ENCODE data around the gene TSC2. TPM values are rescaled to one million over a fixed set of nuclear protein-coding genes. Genes with fewer than 3 reads are reported as not detected.
A peak's percentile ranks its signal among the peaks of the same experiment; 100 is the strongest.

Gene TSC2
- total RNA-seq, 2 donors from 2014 or later, result 42.4 to 43.2 TPM

DNA sequence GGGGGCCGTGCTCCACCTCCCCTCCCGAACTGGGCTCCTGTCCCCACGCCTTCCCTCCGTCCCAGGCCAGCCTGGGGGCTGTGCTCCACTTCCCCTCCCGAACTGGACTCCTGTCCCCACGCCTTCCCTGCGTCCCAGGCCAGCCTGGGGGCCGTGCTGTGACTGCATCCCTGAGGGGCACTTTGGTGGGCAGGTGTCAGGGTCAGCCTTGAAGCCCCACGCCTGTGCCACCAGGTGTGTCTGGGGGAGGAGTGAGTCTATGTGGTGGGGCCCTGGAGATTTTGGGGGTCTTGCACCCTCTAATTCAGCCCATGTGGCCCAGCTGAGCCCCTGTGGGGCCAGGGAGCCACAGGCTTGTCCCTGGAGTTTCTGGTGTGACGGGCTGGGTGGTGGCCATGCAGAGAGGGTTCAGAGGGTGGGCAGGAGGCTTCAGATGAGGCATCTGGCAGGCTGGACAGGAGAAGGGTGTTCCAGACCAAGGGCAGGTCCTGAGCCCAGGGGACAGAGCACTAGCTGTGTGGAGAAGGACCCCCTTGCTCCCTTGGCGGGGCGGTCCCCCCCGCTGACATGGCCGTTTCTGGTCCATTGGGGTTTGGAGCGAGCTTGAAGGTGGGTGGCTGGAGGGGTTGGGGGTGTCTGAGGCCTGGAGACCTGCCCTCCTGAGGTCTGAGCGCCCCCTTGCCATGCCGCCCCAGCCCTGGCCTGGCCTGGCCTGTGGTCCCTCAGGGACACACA is 12.9 kb upstream of the TSC2 start:
- Histone ChIP-seq H3K27ac (peak overlapping the region; percentile 85), H3K4me1 (peaks cover 0 to 74% of the 10 kb centered on the region in 2 donors), H3K36me3 (peaks cover 49% of the 10 kb centered on the region), H3K4me3 (peak overlapping the region; percentile 27 to 50), H3K9me3 (no peaks in the 10 kb centered on the region), H3K27me3 (no peaks in the 10 kb centered on the region)
- DNase-seq (ENCODE audit: low spot score), result no peak
- TF ChIP-seq, protein P1, sequence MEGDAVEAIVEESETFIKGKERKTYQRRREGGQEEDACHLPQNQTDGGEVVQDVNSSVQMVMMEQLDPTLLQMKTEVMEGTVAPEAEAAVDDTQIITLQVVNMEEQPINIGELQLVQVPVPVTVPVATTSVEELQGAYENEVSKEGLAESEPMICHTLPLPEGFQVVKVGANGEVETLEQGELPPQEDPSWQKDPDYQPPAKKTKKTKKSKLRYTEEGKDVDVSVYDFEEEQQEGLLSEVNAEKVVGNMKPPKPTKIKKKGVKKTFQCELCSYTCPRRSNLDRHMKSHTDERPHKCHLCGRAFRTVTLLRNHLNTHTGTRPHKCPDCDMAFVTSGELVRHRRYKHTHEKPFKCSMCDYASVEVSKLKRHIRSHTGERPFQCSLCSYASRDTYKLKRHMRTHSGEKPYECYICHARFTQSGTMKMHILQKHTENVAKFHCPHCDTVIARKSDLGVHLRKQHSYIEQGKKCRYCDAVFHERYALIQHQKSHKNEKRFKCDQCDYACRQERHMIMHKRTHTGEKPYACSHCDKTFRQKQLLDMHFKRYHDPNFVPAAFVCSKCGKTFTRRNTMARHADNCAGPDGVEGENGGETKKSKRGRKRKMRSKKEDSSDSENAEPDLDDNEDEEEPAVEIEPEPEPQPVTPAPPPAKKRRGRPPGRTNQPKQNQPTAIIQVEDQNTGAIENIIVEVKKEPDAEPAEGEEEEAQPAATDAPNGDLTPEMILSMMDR (IDR thresholded peaks at IDR 0.05), result no peak

DNA sequence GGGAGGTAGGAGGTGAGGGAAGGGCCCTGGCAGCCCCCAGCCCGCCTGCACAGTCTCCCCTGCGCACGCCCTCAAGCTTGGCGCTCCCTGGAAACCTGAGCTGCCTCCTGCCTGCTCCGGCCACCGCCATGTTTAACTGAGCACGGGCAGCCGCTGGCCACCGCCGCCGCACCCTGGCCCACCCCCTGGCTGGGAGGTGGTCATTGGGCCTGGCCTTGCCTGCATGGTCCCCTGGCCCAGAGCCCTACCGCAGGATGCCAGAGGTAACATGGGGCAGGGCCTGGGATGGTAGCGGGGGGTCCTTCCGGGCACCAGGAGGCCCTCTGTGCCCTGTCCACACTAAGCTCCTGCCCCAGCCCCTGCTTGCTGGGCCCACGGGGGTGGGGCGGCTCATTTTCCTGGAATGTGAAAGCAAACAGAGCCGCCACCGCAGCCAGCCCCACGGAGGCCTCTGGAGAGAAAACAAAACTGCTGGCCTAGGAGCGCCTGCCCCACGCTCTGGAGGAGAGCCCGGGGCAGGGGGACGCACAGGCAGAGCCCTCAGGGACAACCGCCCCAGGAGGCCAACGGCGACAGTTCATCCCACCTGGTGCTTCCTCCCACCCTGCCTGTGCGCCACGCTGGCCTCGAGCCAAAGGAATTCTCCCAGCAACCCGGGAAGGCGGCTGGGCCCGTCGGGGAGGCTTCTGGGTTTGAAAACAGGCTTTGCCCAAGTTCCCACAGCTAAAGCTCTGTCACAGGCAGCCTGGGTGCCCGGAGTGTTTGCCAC is 12.2 kb upstream of the TSC2 start:
- Histone ChIP-seq H3K4me1 (peaks cover 0 to 81% of the 10 kb centered on the region in 2 donors), H3K4me3 (peak overlapping the region; percentile 27 to 50), H3K9me3 (no peaks in the 10 kb centered on the region), H3K36me3 (peaks cover 41% of the 10 kb centered on the region), H3K27ac (peak overlapping the region; percentile 85), H3K27me3 (no peaks in the 10 kb centered on the region)
- no peak for DNase-seq (ENCODE audit: low spot score)
- TF ChIP-seq, protein P1 (IDR thresholded peaks at IDR 0.05), result no peak

DNA sequence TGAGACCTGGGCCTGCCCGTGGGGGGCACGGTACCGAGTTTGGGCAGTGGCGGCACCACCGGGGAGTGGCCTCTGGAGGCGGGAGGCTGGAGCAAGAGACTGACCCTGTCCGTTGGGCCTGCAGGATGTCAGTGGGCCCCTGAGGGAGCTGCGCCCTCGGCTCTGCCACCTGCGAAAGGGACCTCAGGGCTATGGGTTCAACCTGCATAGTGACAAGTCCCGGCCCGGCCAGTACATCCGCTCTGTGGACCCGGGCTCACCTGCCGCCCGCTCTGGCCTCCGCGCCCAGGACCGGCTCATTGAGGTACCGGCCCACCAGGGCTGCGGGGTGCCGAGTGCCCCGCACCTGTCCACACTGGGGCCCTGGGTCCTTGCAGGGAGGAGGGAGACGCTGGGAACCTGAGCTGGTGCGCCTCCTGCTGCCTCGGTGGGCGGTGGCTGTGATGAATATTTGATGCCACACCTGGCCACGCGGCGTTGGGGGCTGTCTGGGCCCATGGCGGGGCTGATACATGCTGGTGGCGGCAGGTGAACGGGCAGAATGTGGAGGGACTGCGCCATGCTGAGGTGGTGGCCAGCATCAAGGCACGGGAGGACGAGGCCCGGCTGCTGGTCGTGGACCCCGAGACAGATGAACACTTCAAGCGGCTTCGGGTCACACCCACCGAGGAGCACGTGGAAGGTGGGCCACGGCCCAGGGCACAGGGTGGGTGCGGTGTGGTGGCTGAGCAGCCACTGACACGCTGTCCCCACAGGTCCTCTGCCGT is 11.4 kb upstream of the TSC2 start:
- peak overlapping the region; percentile 27 to 50 for H3K4me3 ChIP-seq
- no peak for DNase-seq (ENCODE audit: low spot score)
- no peaks in the 10 kb centered on the region for H3K27me3 ChIP-seq
- peak overlapping the region; percentile 85 for H3K27ac ChIP-seq
- H3K9me3 ChIP-seq, result no peaks in the 10 kb centered on the region
- TF ChIP-seq, protein P1 (IDR thresholded peaks at IDR 0.05), result no peak
- peaks cover 0 to 89% of the 10 kb centered on the region in 2 donors for H3K4me1 ChIP-seq
- peaks cover 40% of the 10 kb centered on the region for H3K36me3 ChIP-seq

DNA sequence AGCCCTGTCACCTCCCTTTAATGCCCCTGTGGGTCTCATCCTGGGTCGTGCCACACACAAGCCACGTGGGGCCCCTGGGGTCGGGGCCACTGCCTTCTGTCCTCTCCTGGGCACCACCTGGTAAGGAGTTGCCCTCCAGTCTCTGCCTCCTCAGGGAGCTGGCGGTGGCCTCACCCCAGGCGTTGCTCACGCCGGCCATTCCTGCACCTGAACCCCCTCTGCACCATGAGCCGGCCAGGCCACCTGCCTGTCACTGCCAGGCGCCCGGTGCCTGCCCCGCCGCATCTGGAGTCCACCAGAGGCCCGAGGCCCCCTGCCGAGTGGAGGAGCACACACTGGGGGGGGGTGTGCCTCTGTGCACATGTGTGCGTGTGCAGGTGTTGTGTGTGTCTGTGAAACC is 10.7 kb upstream of the TSC2 start:
- H3K27me3 ChIP-seq, result no peaks in the 10 kb centered on the region
- no peak for DNase-seq (ENCODE audit: low spot score)
- H3K36me3 ChIP-seq, result peaks cover 40% of the 10 kb centered on the region
- no peaks in the 10 kb centered on the region for H3K9me3 ChIP-seq
- H3K4me1 ChIP-seq, result peaks cover 0 to 95% of the 10 kb centered on the region in 2 donors
- TF ChIP-seq, protein P1 (IDR thresholded peaks at IDR 0.05), result no peak
- peak overlapping the region; percentile 27 to 50 for H3K4me3 ChIP-seq
- H3K27ac ChIP-seq, result peak overlapping the region; percentile 77 to 85

DNA sequence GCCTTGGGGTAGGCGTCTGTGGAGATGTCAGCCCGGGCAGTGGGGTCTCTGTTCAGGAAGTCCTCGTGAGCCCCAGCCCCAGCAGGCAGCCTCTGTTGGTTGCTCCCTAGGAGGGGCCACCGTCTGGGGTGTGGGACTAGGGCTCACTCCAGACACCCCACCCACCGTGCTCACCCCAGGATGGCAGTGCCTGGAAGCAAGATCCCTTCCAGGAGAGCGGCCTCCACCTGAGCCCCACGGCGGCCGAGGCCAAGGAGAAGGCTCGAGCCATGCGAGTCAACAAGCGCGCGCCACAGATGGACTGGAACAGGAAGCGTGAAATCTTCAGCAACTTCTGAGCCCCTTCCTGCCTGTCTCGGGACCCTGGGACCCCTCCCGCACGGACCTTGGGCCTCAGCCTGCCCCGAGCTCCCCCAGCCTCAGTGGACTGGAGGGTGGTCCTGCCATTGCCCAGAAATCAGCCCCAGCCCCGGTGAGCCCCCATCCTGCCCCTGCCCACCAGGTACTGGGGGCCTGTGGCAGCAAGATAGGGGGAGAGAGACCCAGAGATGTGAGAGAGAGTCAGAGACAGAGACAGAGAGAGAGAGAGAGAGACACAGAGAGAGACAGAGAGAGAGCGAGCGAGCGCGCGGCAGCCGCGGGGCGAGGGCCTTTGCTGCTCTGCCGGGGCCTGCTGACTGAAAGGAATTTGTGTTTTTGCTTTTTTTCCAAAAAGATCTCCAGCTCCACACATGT is 10.0 kb upstream of the TSC2 start:
- H3K4me3 ChIP-seq, result peak overlapping the region in 1 of 2 donors; percentile 50
- H3K4me1 ChIP-seq, result peaks cover 0 to 95% of the 10 kb centered on the region in 2 donors
- peaks cover 40% of the 10 kb centered on the region for H3K36me3 ChIP-seq
- TF ChIP-seq, protein P1 (IDR thresholded peaks at IDR 0.05), result no peak
- H3K27me3 ChIP-seq, result no peaks in the 10 kb centered on the region
- H3K9me3 ChIP-seq, result no peaks in the 10 kb centered on the region
- no peak for DNase-seq (ENCODE audit: low spot score)
- peak overlapping the region; percentile 77 to 85 for H3K27ac ChIP-seq

Measured in right atrium auricular region (tissue), 2 donors.